ENCODE data around the gene IFT74. TPM values are rescaled to one million over a fixed set of nuclear protein-coding genes. Genes with fewer than 3 reads are reported as not detected.

Gene IFT74
- total RNA-seq, 1 experiment from 2014 or later, result 16.2 TPM

DNA sequence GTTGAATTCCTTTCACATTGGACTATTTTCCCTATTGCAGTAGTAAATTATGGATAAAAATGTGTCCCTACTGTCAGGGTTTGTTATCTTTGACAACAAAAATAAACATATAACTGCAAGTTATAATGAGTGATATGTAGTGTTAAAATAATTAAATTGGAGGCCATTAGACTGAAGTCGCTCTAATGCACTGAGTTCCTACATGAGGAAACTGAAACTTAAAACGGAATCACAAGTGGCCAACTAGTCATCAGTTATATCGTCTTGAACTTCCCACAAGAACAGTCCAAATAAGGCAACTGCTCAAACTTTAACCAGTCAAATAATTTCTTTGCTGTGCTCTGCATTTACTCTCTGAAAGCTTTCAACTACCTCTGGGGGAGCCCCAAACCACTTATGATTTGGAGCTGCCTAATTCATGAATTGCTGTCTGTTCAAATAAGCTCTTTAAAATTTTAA lies 2.1 kb upstream of the IFT74 start:
- Histone ChIP-seq H3K4me2 (ENCODE audit: insufficient read depth, insufficient read length, low read length) (no peak overlapping the region), H2AFZ (ENCODE audit: low read length) (no peak overlapping the region), H3K14ac (ENCODE audit: insufficient read depth, low read length) (no peak overlapping the region), H3K27me3 (ENCODE audit: insufficient read depth, low read length) (no peaks in the 10 kb centered on the region), H3K56ac (ENCODE audit: insufficient read length, low read depth, low read length) (no peak overlapping the region), H3K23me2 (ENCODE audit: insufficient read length, low read depth, low read length, poor library complexity, severe bottlenecking) (peaks cover 4% of the 10 kb centered on the region), H2BK120ac (ENCODE audit: low read depth, low read length, poor library complexity, severe bottlenecking) (no peak overlapping the region), H2BK20ac (ENCODE audit: low read depth, low read length, poor library complexity, severe bottlenecking) (no peak overlapping the region), H2BK15ac (ENCODE audit: low read depth, low read length) (no peak overlapping the region), H3K79me1 (ENCODE audit: insufficient read depth, low read depth, low read length, poor library complexity, severe bottlenecking) (no peaks in the 10 kb centered on the region), H2BK5ac (ENCODE audit: insufficient read length, low read length) (no peak overlapping the region), H3K4ac (ENCODE audit: low read depth, low read length) (no peak overlapping the region), H3T11ph (ENCODE audit: low read length) (no peak overlapping the region), H3K4me1 (ENCODE audit: insufficient read depth, low read length) (no peaks in the 10 kb centered on the region), H4K5ac (ENCODE audit: insufficient read length, low read depth, low read length) (no peak overlapping the region), H3K27ac (ENCODE audit: insufficient read length, low read depth, low read length) (no peak overlapping the region), H2AK5ac (ENCODE audit: insufficient read length, low read length) (no peak overlapping the region), H3K9me3 (ENCODE audit: control insufficient read depth, low read depth, low read length) (no peaks in the 10 kb centered on the region), H3K18ac (ENCODE audit: insufficient read length, low read depth, low read length) (no peak overlapping the region), H4K91ac (ENCODE audit: insufficient read length, low read depth, low read length) (no peak overlapping the region), H2BK12ac (ENCODE audit: insufficient read length, low read depth, low read length) (no peak overlapping the region), H3K9ac (ENCODE audit: extremely low read depth, insufficient read length, low read length) (no peak overlapping the region), H3K79me2 (ENCODE audit: insufficient read depth, low read length) (no peaks in the 10 kb centered on the region), H4K20me1 (ENCODE audit: control insufficient read depth, insufficient read depth, insufficient read length) (no peaks in the 10 kb centered on the region), H4K8ac (replicated peaks; ENCODE audit: insufficient read length, low read depth, low read length) (no peak overlapping the region), H3K23ac (ENCODE audit: insufficient read length, low read depth, low read length) (no peak overlapping the region)
- no peaks in the 10 kb centered on the region; a peak in 1 of 5 replicates for H3K9me3 Mint-ChIP-seq
- no peaks in the 10 kb centered on the region for H3K36me3 Mint-ChIP-seq (ENCODE audit: insufficient read depth in 1 of 3, low read depth in 3 of 3)
- no peaks in the 10 kb centered on the region for H3K27me3 Mint-ChIP-seq (ENCODE audit: low read depth)
- WGBS (ENCODE audit: extremely low coverage, insufficient read length, low lambda C conversion rate), result no CpG with 5 or more reads among the region's 3 CpGs
- TF ChIP-seq, protein P1, sequence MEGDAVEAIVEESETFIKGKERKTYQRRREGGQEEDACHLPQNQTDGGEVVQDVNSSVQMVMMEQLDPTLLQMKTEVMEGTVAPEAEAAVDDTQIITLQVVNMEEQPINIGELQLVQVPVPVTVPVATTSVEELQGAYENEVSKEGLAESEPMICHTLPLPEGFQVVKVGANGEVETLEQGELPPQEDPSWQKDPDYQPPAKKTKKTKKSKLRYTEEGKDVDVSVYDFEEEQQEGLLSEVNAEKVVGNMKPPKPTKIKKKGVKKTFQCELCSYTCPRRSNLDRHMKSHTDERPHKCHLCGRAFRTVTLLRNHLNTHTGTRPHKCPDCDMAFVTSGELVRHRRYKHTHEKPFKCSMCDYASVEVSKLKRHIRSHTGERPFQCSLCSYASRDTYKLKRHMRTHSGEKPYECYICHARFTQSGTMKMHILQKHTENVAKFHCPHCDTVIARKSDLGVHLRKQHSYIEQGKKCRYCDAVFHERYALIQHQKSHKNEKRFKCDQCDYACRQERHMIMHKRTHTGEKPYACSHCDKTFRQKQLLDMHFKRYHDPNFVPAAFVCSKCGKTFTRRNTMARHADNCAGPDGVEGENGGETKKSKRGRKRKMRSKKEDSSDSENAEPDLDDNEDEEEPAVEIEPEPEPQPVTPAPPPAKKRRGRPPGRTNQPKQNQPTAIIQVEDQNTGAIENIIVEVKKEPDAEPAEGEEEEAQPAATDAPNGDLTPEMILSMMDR (conservative IDR thresholded peaks at IDR 0.05), result no peak
- no peak for DNase-seq
- H3K4me1 Mint-ChIP-seq, result peaks cover 18 to 19% of the 10 kb centered on the region in 2 experiments
- no peak overlapping the region for H3K27ac Mint-ChIP-seq
- H3K4me3 Mint-ChIP-seq, result no peak overlapping the region
